ENCODE results near the gene NXNL1.

- no peak for TF ChIP-seq POLR2AphosphoS5 (IDR thresholded peaks at IDR 0.05; ENCODE audit: low read depth, low read length)
- TF ChIP-seq TAF1 (IDR thresholded peaks at IDR 0.05; ENCODE audit: borderline replicate concordance, insufficient read depth, low read length): no peak
- no peak for TF ChIP-seq REST (IDR thresholded peaks at IDR 0.05; ENCODE audit: insufficient read depth in 1 of 2, low read depth in 2 of 2, low read length in 2 of 2)
These were observed 21.3 kb upstream of the NXNL1 start for GRCh38 chr19:17481986-17482385.
